Measurements from ENCODE around the gene PURB.
"Not testable (repeated sequence)": the region's sequence is repeated elsewhere in the genome, so short reads cannot be mapped to it uniquely, and the experiment has no call there.

Gene PURB

DNA sequence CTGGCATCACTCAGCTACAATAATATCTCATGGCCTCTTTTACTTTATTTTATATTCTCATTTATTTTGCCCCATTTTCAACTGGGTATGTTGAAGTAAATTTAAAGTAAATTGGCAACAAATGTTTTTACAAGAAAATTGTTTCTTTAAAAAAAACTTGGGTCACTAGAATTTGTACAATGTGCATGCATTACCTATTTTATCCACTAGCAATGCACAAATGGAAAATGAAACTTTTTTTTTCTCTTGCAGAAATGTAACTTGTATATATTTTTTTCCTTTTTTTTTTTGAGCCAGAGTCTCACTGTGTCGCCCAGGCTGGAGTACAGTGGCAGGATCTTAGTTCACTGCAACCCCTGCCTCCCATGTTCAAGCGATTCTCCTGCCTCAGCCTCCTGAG is 27.2 kb downstream of the PURB start:
- in situ Hi-C loops (cut with HindIII; ENCODE audit: low sequenced_read_pairs): no loop called here

DNA sequence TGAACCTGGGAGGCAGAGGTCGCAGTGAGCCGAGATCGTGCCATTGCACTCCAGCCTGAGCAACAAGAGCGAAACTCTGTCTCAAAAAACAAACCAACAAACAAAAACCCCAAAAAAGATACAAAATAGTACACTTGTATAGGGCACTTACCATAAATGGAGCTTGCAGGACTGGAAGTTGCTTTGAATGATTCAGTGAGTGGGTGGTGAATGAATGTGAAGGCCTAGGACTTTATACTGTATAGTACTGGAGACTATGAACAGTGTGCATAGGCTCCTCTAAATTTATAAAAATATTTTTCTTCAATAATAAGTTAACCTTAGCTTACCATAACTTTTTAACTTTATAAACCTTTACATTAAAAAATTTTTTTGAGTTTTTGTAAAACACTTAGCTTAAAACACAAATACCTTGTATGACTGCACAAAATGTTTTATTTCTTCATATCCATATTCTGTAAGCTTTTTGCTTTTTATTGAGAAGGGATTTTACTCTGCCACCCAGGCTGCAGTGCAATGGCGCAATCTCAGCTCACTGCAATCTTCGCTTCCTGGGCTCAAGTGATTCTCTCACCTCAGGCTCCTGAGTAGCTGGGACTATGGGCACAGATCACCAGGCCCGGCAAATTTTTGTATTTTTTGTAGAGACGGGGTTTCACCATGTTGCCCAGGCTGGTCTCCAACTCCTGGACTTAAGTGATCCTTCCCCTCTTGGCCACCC is 30.5 kb downstream of the PURB start:
- in situ Hi-C loops (cut with HindIII; ENCODE audit: low sequenced_read_pairs): loop anchor here (5.0 kb wide), 1 partner anchor 52 kb away; no protein-coding TSS in a partner anchor

DNA sequence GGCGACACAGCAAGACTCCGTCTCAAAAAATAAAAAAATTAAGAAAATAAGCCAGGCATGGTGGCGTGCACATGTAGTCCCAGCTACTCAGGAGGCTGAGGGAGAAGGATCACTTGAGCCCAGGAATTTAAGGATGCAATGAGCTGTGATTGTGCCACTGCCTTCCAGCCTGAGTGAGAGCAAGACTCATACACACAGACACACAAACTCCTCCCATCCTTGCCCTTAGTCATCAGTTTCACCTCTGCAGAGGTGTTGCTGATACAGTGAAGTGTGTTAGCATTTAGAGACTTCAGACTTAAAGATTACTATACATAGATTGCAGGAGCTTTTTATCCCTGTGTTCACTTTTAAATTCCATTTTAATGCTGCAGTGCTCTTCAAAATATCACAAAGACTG is 31.9 kb downstream of the PURB start:
- in situ Hi-C loops (cut with HindIII; ENCODE audit: low sequenced_read_pairs): loop anchor here (5.0 kb wide), 1 partner anchor 54 kb away; no protein-coding TSS in a partner anchor

DNA sequence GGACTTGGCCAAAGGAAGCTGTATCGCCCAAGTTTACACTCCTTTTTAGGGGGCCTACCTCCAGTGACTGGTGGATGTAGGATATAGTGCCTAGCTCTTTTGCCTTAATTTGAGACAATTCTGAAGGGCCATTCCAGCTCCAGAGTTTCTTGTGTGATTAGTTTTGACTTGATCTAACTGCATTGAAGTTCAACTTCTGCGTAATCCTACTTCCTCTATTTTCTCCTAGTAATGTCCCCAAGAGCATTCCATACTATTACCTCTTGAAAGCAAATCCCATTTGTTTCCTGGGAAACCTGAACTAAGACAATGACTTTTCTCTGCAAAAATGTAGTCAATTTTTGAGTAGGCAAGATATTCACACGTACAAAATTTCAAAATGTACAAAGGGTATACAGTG is 32.7 kb downstream of the PURB start:
- in situ Hi-C loops (cut with HindIII; ENCODE audit: low sequenced_read_pairs): loop anchor here (5.0 kb wide), 1 partner anchor 55 kb away; no protein-coding TSS in a partner anchor

DNA sequence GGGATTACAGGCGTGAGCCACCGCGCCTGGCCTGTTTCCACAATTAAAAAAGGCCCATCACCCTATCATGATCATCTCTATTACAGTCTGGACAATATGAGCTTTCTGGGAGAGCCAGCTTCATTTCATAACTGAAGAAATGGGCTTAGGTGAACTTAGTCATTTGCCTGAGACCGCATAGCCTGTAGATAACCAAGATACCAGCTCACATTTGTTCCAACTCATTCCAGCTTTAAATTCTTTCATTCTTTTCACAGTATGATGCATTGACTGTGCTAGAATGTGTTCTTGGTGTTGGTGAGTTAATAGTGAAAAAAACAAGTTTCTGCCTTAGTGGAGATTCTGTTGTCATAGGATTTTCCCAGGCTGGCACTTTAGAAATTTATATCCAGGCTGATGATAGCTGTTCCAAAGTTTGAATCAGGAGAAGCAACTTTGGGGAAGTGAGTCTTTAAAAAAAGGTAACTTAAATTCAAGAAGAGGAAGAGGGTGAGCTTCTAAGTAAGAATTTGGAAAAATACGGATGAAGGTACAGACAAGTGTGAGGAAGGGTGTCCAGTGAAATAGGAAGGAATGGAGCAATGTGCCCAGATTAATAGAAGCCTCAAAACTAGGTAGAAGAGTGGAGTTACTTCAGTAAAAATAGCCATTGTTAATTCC is 35.3 kb downstream of the PURB start:
- in situ Hi-C loops (cut with HindIII; ENCODE audit: low sequenced_read_pairs): loop anchor here (5.0 kb wide), 1 partner anchor 57 kb away; no protein-coding TSS in a partner anchor

DNA sequence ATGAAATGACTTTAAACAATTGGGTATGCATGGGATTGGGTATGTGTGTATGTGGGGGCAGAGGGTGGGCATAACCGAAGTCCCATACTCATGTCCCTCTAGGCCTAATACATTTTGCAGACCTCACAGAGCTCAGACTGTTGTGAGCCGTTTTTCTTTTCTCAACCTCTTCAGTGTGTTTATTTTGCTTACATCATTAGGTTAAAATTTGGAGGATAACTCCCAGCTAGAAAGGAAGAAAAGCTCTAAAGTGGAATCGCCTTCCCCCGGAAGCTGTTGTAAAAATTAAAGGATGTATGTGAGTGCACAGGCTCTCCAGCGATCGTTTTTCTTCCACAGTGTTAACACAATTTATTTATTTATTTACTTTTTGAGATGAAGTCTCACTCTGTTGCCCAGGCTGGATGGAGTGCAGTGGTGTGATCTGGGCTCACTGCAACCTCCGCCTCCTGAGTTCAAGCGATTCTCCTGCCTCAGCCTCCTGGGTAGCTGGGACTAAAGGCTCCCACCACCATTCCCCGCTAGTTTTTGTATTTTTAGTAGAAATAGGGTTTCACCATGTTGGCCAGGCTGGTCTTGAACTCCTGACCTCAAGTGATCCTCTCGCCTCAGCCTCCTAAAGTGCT is 36.0 kb downstream of the PURB start:
- in situ Hi-C loops (cut with HindIII; ENCODE audit: low sequenced_read_pairs): no loop called here

DNA sequence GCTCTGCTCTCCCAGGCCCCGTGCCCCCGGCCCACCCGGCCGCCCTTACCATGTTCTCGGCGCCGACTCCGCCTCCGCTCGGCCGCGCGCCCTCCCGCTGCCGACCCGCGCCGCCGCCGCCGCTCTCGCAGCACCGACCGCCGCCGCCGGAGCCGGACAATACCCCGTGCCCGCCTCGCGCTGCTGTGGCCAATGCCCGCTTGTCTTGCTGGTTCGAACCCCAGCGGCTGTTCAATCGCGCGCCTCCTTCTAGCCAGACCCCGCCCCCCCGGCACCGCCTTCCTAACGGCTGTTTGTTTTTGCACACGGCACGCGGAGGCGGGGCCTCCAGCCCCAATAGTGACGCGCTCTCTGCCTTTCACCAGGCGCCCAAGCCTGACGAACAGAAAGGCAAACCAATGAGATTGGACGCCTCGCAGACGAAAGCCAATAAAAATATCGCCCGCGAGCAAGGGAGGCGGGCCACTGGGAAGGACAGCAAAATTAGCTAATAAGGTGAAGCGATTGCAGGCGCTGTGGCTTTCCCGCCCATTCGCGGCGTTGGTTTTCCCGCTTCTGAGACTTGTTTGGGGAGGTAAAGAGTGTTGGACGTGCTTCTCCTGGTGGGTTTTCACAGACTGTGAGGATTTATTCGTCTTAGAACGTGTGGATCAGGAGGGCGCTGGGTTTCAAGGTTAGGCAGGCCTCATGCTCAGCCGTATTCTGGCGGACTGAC is 37.3 kb downstream of the PURB start, which contains the start of gene H2AZ2:
Gene H2AZ2 (minus strand): TSS at position 168 of the 715 bp plus-strand sequence. CDS start 116 bp downstream, at position 52.
- in situ Hi-C loops (cut with HindIII; ENCODE audit: low sequenced_read_pairs): no loop called here

DNA sequence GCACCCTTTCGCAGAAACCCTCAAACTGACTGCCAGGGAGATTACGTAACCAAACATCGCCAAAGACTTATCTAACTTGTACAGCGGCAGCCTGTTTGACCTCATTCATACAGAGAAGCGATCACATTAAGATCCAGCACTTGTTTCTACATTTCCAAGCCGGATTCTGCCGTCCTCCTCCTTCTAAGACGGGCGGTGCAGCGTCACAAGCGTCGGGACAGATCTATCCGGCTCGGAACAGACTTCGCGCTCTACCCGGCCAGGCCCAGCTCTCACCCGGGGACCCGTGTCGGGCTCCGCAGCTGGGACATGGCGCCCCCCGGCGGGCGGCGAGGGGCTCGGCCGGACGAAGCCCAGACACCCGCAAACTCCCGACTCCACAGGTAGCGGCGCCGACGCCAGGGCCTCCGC is 37.8 kb downstream of the PURB start:
- in situ Hi-C loops (cut with HindIII; ENCODE audit: low sequenced_read_pairs): no loop called here

DNA sequence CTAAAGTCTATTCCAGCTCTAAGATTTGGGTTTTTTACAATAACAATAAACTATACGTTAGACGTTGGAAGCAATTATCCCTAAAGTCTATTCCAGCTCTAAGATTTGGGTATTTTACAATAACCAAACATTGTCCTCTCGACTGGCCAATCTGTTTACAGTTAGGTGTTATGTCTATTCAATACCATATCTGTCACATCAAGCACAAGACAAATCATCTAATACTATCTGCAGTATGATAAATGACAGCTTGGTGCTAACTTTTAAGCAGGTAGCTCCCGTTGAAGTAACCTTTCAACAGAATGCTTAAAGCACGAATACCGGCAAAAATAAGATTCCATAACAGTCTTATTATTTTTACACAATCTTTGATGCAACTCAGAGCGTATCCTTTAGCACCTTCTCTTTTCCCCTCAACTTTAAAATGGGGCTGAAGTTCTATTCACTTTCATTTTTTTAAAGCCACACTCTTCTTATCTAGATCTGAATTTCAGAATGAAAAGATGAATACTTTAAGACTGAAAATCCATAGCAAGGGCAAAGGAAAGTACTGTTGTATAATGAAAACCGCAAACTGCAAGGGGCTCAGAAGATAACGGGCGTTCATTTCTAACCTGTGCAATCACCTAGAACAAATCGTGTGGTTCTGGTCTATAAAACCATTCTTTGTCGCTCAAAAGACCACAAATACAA is 38.4 kb downstream of the PURB start:
- in situ Hi-C loops (cut with HindIII; ENCODE audit: low sequenced_read_pairs): no loop called here

DNA sequence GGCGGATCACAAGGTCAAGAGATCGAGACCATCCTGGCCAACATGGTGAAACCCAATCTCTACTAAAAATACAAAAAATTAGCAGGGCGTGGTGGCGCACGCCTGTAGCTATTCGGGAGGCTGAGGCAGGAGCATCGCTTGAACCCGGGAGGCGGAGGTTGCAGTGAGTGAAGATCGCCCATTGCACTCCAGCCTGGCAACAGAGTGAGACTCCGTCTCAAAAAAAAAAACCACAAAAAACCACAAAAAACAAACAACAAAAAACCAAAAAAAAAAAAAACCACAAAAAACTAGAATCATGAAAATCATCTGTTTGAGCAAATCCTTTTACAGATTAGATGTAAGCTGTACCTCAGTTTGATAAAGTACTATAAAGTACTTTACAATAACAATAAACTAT is 38.9 kb downstream of the PURB start:
- in situ Hi-C loops (cut with HindIII; ENCODE audit: low sequenced_read_pairs): not testable (repeated sequence)

DNA sequence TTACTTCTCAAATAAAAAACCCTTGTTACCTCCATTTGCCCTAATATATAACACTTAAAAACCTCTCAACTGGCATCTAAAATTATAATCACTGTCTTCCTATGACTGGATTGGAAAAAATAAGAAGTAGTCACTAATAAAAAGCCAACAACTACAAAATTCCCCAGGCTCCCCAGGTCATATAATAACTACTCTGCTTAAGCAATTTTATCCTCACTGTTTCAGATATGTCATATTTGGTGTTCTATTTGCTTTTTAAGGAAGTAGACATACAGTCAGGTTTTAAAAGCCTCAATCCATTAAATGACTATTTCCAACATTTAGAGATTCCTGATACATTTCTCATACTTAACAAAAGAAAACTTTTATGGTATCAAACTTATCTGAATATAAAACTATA is 39.9 kb downstream of the PURB start:
- in situ Hi-C loops (cut with HindIII; ENCODE audit: low sequenced_read_pairs): no loop called here

DNA sequence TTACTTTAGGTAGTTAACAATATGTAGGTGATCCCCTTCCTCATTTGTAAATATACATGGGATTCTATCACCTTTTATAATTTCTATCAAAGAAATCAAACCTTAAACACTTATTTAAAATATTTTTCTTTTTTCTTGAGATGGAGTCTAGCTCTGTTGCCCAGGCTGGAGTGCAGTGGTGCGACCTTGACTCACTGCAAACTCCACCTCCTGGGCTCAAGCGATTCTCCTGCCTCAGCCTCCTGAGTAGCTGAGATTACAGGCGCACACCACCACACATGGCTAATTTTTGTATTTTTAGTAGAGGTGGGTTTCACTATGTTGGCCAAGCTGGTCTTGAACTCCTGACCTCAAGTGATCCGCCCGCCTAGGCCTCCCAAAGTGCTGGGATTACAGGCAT is 41.9 kb downstream of the PURB start:
- in situ Hi-C loops (cut with HindIII; ENCODE audit: low sequenced_read_pairs): not testable (repeated sequence)

DNA sequence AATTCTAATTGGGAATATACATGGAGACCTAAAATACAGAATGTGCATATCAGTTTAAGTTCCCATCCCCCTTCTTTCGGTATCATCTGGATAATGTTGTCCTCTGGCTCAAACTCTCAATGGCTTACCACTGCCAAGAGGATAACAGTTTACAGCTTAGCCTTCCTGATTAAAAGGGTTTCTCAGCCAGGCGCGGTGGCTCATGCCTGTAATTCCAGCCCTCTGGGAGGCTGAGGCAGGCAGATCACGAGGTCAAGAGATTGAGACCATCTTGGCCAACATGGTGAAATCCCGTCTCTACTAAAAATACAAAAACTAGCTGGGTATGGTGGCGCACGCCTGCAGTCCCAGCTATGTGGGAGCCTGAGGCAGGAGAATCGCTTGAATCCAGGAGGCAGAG is 42.7 kb downstream of the PURB start:
- in situ Hi-C loops (cut with HindIII; ENCODE audit: low sequenced_read_pairs): not testable (repeated sequence)

DNA sequence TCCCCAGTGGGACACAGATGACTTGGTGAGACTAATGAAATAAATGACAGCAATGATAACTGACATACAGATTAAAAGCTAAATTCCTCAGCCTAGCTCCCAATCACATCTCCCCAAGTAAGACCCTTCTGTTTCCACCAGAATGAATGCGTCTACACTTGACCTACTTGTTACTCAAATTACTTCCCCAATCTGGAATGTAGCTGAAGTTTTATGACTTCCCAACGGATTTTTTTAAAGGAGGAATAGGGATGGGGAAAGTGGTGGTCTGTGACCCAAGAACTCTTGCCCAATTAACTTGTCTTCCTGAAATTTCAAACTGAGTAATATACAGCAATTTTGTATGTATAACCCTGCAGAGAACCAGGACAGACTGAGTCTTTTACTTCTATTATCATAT is 46.6 kb downstream of the PURB start:
- in situ Hi-C loops (cut with HindIII; ENCODE audit: low sequenced_read_pairs): no loop called here

DNA sequence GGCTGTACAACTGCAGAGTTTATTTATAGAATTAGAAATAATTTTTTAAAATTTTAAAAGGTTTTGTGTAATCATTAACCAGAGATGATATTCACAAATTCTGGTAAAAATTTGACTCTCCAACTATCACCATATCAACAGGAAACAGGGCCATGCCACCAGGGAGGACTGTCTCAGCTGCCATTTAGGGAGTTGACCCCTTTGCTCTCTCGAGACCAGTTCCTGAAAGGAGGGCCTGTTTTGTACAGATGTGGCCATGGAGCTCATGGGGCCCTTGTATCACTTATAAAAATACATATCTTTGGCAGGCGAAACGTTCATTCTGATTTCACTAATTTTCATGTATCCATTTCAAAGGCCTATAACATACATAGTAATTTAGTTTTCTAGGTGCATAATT is 57.8 kb downstream of the PURB start:
- in situ Hi-C loops (cut with HindIII; ENCODE audit: low sequenced_read_pairs): no loop called here

All from endothelial cell of hepatic sinusoid (primary cell).